ENCODE results near the gene ILK. TPM values are rescaled to one million over a fixed set of nuclear protein-coding genes. Genes with fewer than 3 reads are reported as not detected.

ILK gene
- total and polyA plus RNA-seq, 2 donors (not counting 3 experiments of a cell fraction or from before 2014, with no cell fraction given) = 221 to 296 TPM

DNA sequence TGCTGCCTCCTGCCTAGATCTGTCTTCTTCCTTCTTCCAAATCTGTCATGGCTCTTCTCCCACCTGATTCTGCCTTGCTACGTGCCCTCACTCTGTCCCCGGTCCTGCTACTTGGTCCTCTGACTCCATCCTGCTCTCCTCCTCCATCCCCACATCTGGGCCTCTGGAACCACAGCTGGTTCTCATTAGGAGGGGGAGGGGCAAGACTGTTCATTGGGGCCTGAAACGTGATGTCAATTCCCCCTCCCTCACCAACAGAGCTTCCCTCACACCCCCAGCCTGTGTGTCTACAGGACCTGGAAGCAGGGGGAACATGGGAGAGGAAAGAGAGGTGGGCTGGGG is 43.0 kb downstream of the ILK start:
- Histone ChIP-seq H3K36me3 (ENCODE audit: control insufficient read depth in 2 of 2, extremely low read depth in 1 of 2, insufficient read depth in 2 of 2, low read length in 2 of 2) (no peaks in the 10 kb centered on the region), H2AFZ (ENCODE audit: low read depth, low read length) (peak overlapping the region; percentile 13), H3K4me1 (ENCODE audit: control insufficient read depth, extremely low read depth, insufficient read depth, low read length) (peaks cover 37% of the 10 kb centered on the region), H3K9me1 (replicated peaks; ENCODE audit: control insufficient read depth, extremely low read depth, insufficient read depth, low read length) (no peaks in the 10 kb centered on the region), H3K79me2 (ENCODE audit: control insufficient read depth, insufficient read depth, low read length) (peaks cover 4% of the 10 kb centered on the region), H3K4me3 (replicated peaks in 1 of 3; ENCODE audit: insufficient read depth in 1 of 3, low read depth in 1 of 3, low read length in 3 of 3) (no peak overlapping the region), H3K9ac (replicated peaks; ENCODE audit: extremely low read depth, insufficient read depth, low read length) (peak overlapping the region; percentile 58), H3K9me3 (replicated peaks; ENCODE audit: control insufficient read depth, insufficient read depth, low read length) (no peaks in the 10 kb centered on the region), H3K27me3 (ENCODE audit: control insufficient read depth in 2 of 2, insufficient read depth in 2 of 2, low read length in 2 of 2) (no peaks in the 10 kb centered on the region), H4K20me1 (replicated peaks; ENCODE audit: control insufficient read depth, extremely low read depth, insufficient read depth, low read length) (no peaks in the 10 kb centered on the region), H3K27ac (ENCODE audit: insufficient read depth, low read depth, low read length) (peak overlapping the region; percentile 84), H3K4me2 (ENCODE audit: insufficient read depth, low read length) (peak overlapping the region; percentile 61)
- intact Hi-C loops (cut with micrococcal nuclease) (loop anchor here (1.0 kb wide), 5 partner anchors 9 to 37 kb away; partner anchors contain the start of genes DCHS1, MRPL17 and TPP1), dilution Hi-C loops (cut with MboI; ENCODE audit: extremely low pct_ligation_motif_present, low sequenced_read_pairs) (no loop called here)
- ChIA-PET POLR2A (interaction anchor here (2.3 kb wide), 1 partner anchor 11 kb away, joined by 11 read pairs; no protein-coding TSS in a partner anchor), CTCF (interaction anchor here (0.7 to 2.4 kb wide), 9 partner anchors 9 to 267 kb away, joined by 3 to 19 read pairs (median 4); partner anchors contain the start of gene MRPL17)
- no peak for DNase-seq (ENCODE audit: low read depth, low spot score)
- FAIRE-seq = no peak
- TF ChIP-seq EZH2 (IDR thresholded peaks at IDR 0.05; ENCODE audit: borderline replicate concordance, low read depth, low read length, severe bottlenecking) = no peak
- TF ChIP-seq POLR2AphosphoS5 (IDR thresholded peaks at IDR 0.05; ENCODE audit: insufficient read depth, low read depth, low read length) = no peak
- no peak for TF ChIP-seq POLR2A (IDR thresholded peaks at IDR 0.05; ENCODE audit: low read depth, low read length)
- TF ChIP-seq, protein P1, sequence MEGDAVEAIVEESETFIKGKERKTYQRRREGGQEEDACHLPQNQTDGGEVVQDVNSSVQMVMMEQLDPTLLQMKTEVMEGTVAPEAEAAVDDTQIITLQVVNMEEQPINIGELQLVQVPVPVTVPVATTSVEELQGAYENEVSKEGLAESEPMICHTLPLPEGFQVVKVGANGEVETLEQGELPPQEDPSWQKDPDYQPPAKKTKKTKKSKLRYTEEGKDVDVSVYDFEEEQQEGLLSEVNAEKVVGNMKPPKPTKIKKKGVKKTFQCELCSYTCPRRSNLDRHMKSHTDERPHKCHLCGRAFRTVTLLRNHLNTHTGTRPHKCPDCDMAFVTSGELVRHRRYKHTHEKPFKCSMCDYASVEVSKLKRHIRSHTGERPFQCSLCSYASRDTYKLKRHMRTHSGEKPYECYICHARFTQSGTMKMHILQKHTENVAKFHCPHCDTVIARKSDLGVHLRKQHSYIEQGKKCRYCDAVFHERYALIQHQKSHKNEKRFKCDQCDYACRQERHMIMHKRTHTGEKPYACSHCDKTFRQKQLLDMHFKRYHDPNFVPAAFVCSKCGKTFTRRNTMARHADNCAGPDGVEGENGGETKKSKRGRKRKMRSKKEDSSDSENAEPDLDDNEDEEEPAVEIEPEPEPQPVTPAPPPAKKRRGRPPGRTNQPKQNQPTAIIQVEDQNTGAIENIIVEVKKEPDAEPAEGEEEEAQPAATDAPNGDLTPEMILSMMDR (IDR thresholded peaks at IDR 0.05; ENCODE audit: extremely low read depth in 1 of 2, insufficient read depth in 1 of 2, low read depth in 1 of 2, low read length in 2 of 2) = no peak
- no peak for TF ChIP-seq MYC (IDR thresholded peaks at IDR 0.05; ENCODE audit: low read depth, low read length)
- TF ChIP-seq FOS (IDR thresholded peaks at IDR 0.05; ENCODE audit: borderline replicate concordance, insufficient read depth, low read length) = no peak
- TF ChIP-seq GATA2 (IDR thresholded peaks at IDR 0.05; ENCODE audit: insufficient read depth, insufficient read length, low read depth, low read length) = no peak
- no peak for TF ChIP-seq JUN (IDR thresholded peaks at IDR 0.05; ENCODE audit: borderline replicate concordance, insufficient read depth, insufficient read length, low read depth)
- TF ChIP-seq, protein P2, sequence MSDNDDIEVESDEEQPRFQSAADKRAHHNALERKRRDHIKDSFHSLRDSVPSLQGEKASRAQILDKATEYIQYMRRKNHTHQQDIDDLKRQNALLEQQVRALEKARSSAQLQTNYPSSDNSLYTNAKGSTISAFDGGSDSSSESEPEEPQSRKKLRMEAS (IDR thresholded peaks at IDR 0.05; ENCODE audit: insufficient read depth, insufficient read length) = no peak
- TSS peak; percentile 83 for BruUV-seq (replicated peaks)

Measured in endothelial cell of umbilical vein (primary cell).